AG09309 (cell line): ENCODE measurements around the gene FBXL19.
"Not testable (repeated sequence)": the region's sequence is repeated elsewhere in the genome, so short reads cannot be mapped to it uniquely, and the experiment has no call there.

Experiments
- DNase-seq: peaks from one replicate; pipeline ENCODE4 v3.0.0-alpha.2; 2010; ENCODE audit warnings: low read depth
- H3K4me3 ChIP-seq: 2 replicates; pipeline ENCODE4 v1.5.1; 2011; ENCODE audit warnings: mild to moderate bottlenecking, low read depth, low read length, moderate library complexity; ENCODE audit not compliant: control insufficient read depth
- CTCF ChIP-seq: IDR thresholded peaks from 2 replicates; pipeline ENCODE4 v1.5.1; 2011; ENCODE audit warnings: mild to moderate bottlenecking, low read depth, low read length, inconsistent platforms; ENCODE audit not compliant: insufficient read depth, control insufficient read depth; ENCODE audit errors: missing control alignments

Gene FBXL19

GRCh38 chr16:30934827-30935557 is 11.6 kb downstream of the FBXL19 start:
- peak; percentile 67 for TF ChIP-seq CTCF
- no peak for DNase-seq
- H3K4me3 ChIP-seq = no peak overlapping the region

- TF ChIP-seq CTCF = peak; percentile 3
- no peak overlapping the region for H3K4me3 ChIP-seq
- no peak for DNase-seq
Measured at GRCh38 chr16:30937692-30938091, 14.3 kb downstream of the FBXL19 start.

GRCh38 chr16:30939571-30939970 is 16.2 kb downstream of the FBXL19 start:
- not testable (repeated sequence) for H3K4me3 ChIP-seq, DNase-seq

- peak; percentile 90 for TF ChIP-seq CTCF
- DNase-seq = no peak
- H3K4me3 ChIP-seq = no peak overlapping the region
Measured at GRCh38 chr16:30941600-30942425, 18.4 kb downstream of the FBXL19 start.

GRCh38 chr16:30942426-30942806 is 19.0 kb downstream of the FBXL19 start:
- TF ChIP-seq CTCF = no peak
- no peak overlapping the region for H3K4me3 ChIP-seq
- DNase-seq = no peak

GRCh38 chr16:30944352-30944751 is 21.0 kb downstream of the FBXL19 start:
- no peak for TF ChIP-seq CTCF

More at GRCh38 chr16:30944352-30944751, 21.0 kb downstream of the FBXL19 start:
- no peak for DNase-seq
- H3K4me3 ChIP-seq = no peak overlapping the region
